ENCODE measurements around the gene DLX4. TPM values are rescaled to one million over a fixed set of nuclear protein-coding genes. Genes with fewer than 3 reads are reported as not detected.

DLX4 gene
- total and polyA plus RNA-seq, 4 donors = 0.45 to 2.2 (median 0.72) TPM

GRCh38 chr17:49951362-49952082 is 17.5 kb upstream of the DLX4 start:
- no peak overlapping the region for H3K4me3 ChIP-seq
- DNase-seq = peak in 1 of 3 donors; percentile 20
- no peak overlapping the region for H3K9ac ChIP-seq (ENCODE audit: insufficient read depth in 1 of 2, low read length in 2 of 2)

GRCh38 chr17:49952209-49952911 is 16.6 kb upstream of the DLX4 start:
- TF ChIP-seq CTCF (IDR thresholded peaks at IDR 0.05; ENCODE audit: control extremely low read depth, extremely low read depth) = peak; percentile 72
- no peaks in the 10 kb centered on the region for H3K36me3 ChIP-seq (ENCODE audit: control insufficient read depth in 4 of 4, insufficient read depth in 4 of 4, low read length in 4 of 4)
- H3K9ac ChIP-seq (ENCODE audit: insufficient read depth in 1 of 2, low read length in 2 of 2) = no peak overlapping the region
- H3K4me1 ChIP-seq (ENCODE audit: control insufficient read depth in 5 of 5, insufficient read depth in 5 of 5, low read length in 5 of 5) = no peaks in the 10 kb centered on the region
- no peak overlapping the region for H3K4me3 ChIP-seq
- peaks cover 0 to 9% (median 5%) of the 10 kb centered on the region in 3 donors for H3K27me3 ChIP-seq (ENCODE audit: control insufficient read depth in 3 of 3, insufficient read depth in 3 of 3, low read length in 2 of 3)
- peak; percentile 46 for ATAC-seq (ENCODE audit: insufficient read depth, low FRiP score)
- H3K27ac ChIP-seq (ENCODE audit: low read depth in 1 of 2, low read length in 1 of 2) = no peak overlapping the region
- DNase-seq = peak; percentile 67 to 73 (median 69)
- WGBS, 2 donors = 45 to 49% methylated on average over 7 of the region's 7 CpGs
- no peaks in the 10 kb centered on the region for H3K9me3 ChIP-seq (ENCODE audit: control insufficient read depth in 4 of 4, insufficient read depth in 3 of 4, low read length in 3 of 4)

More at GRCh38 chr17:49951362-49952082, 17.5 kb upstream of the DLX4 start:
- ATAC-seq (ENCODE audit: insufficient read depth, low FRiP score) = no peak
- no peaks in the 10 kb centered on the region for H3K4me1 ChIP-seq (ENCODE audit: control insufficient read depth in 5 of 5, insufficient read depth in 5 of 5, low read length in 5 of 5)
- TF ChIP-seq CTCF (IDR thresholded peaks at IDR 0.05; ENCODE audit: control extremely low read depth, extremely low read depth) = no peak
- peaks cover 0 to 8% (median 5%) of the 10 kb centered on the region in 3 donors for H3K27me3 ChIP-seq (ENCODE audit: control insufficient read depth in 3 of 3, insufficient read depth in 3 of 3, low read length in 2 of 3)
- H3K9me3 ChIP-seq (ENCODE audit: control insufficient read depth in 4 of 4, insufficient read depth in 3 of 4, low read length in 3 of 4) = no peaks in the 10 kb centered on the region
- H3K27ac ChIP-seq (ENCODE audit: low read depth in 1 of 2, low read length in 1 of 2) = no peak overlapping the region
- 62 to 73% methylated on average over 14 of the region's 14 CpGs for WGBS, 2 donors
- H3K36me3 ChIP-seq (ENCODE audit: control insufficient read depth in 4 of 4, insufficient read depth in 4 of 4, low read length in 4 of 4) = no peaks in the 10 kb centered on the region

- H3K9me3 ChIP-seq (ENCODE audit: control insufficient read depth in 4 of 4, insufficient read depth in 3 of 4, low read length in 3 of 4) = no peaks in the 10 kb centered on the region
- WGBS, 2 donors = 67 to 75% methylated on average over 8 of the region's 8 CpGs
- peaks cover 0 to 9% (median 3%) of the 10 kb centered on the region in 3 donors for H3K27me3 ChIP-seq (ENCODE audit: control insufficient read depth in 3 of 3, insufficient read depth in 3 of 3, low read length in 2 of 3)
- no peak overlapping the region for H3K4me3 ChIP-seq
- ATAC-seq (ENCODE audit: insufficient read depth, low FRiP score) = peak; percentile 21
- no peaks in the 10 kb centered on the region for H3K36me3 ChIP-seq (ENCODE audit: control insufficient read depth in 4 of 4, insufficient read depth in 4 of 4, low read length in 4 of 4)
- TF ChIP-seq CTCF (IDR thresholded peaks at IDR 0.05; ENCODE audit: control extremely low read depth, extremely low read depth) = no peak
- DNase-seq = no peak
- no peak overlapping the region for H3K9ac ChIP-seq (ENCODE audit: insufficient read depth in 1 of 2, low read length in 2 of 2)
- no peak overlapping the region for H3K27ac ChIP-seq (ENCODE audit: low read depth in 1 of 2, low read length in 1 of 2)
- no peaks in the 10 kb centered on the region for H3K4me1 ChIP-seq (ENCODE audit: control insufficient read depth in 5 of 5, insufficient read depth in 5 of 5, low read length in 5 of 5)
These were observed 16.0 kb upstream of the DLX4 start for GRCh38 chr17:49952912-49953497.

Measured in lung (tissue), 12 donors.